Keratinocyte (primary cell): ENCODE results near the gene CEACAM5. TPM values are rescaled to one million over a fixed set of nuclear protein-coding genes. Genes with fewer than 3 reads are reported as not detected.
A peak's percentile ranks its signal among the peaks of the same experiment; 100 is the strongest.

Source experiments
- DNase-seq: peaks from one replicate; pipeline ENCODE4 v3.0.0-alpha.2; 2011; ENCODE audit warnings: low read depth, missing footprints, low spot score
- FAIRE-seq: peaks from 2 replicates; lab custom pipeline; 2011; peaks lifted over from hg19 to GRCh38; lab: Jason Lieb, UNC
- H2AFZ ChIP-seq: 2 replicates; pipeline ENCODE4 v1.6.0; 2012; ENCODE audit warnings: low read length, control low read depth, inconsistent platforms; ENCODE audit not compliant: control insufficient read depth
- H3K27ac ChIP-seq: 2 replicates; pipeline ENCODE4 v1.5.1; 2011; ENCODE audit warnings: low read length; ENCODE audit not compliant: control insufficient read depth, insufficient read depth
- H3K27me3 ChIP-seq: 3 replicates; pipeline ENCODE4 v1.6.0; 2011; ENCODE audit warnings: low read length; ENCODE audit not compliant: control insufficient read depth, insufficient read depth; ENCODE audit errors: extremely low read depth
- H3K36me3 ChIP-seq, 2 experiments: 2 replicates in 1 of 2; 3 replicates in 1 of 2; pipeline ENCODE4 v1.5.1; 2011; ENCODE audit warnings: low read length in 2 of 2, mild to moderate bottlenecking in 1 of 2; ENCODE audit not compliant: control insufficient read depth in 2 of 2, insufficient read depth in 2 of 2; ENCODE audit errors: extremely low read depth in 1 of 2
- H3K4me1 ChIP-seq: 3 replicates; pipeline ENCODE4 v1.5.1; 2011; ENCODE audit warnings: low read length; ENCODE audit not compliant: control insufficient read depth, insufficient read depth; ENCODE audit errors: extremely low read depth
- H3K4me2 ChIP-seq: 3 replicates; pipeline ENCODE4 v1.6.0; 2011; ENCODE audit warnings: low read depth, low read length; ENCODE audit not compliant: control insufficient read depth, insufficient read depth; ENCODE audit errors: extremely low read depth
- H3K4me3 ChIP-seq, 3 experiments: fragments of 200-600 bp in 1 of 3; sonication (generic) in 1 of 3; 2 replicates in 2 of 3; 3 replicates in 1 of 3; pipeline ENCODE4 v1.5.1; 2011 to 2016; ENCODE audit warnings: low read length in 3 of 3, mild to moderate bottlenecking in 3 of 3, control low read depth in 2 of 3, inconsistent platforms in 1 of 3, low read depth in 1 of 3, mixed read lengths in 1 of 3, mixed run types in 1 of 3, moderate library complexity in 1 of 3; ENCODE audit not compliant: control insufficient read depth in 2 of 3, insufficient read depth in 2 of 3; ENCODE audit errors: extremely low read depth in 1 of 3
- H3K79me2 ChIP-seq: 2 replicates; pipeline ENCODE4 v1.6.0; 2012; ENCODE audit warnings: low read length; ENCODE audit not compliant: control insufficient read depth, insufficient read depth
- H3K9ac ChIP-seq: 3 replicates; pipeline ENCODE4 v1.6.0; 2011; ENCODE audit warnings: low read length; ENCODE audit not compliant: control insufficient read depth, insufficient read depth; ENCODE audit errors: extremely low read depth
- H3K9me1 ChIP-seq: 3 replicates; pipeline ENCODE4 v1.6.0; 2011; ENCODE audit warnings: low read length; ENCODE audit not compliant: control insufficient read depth, insufficient read depth; ENCODE audit errors: extremely low read depth
- H3K9me3 ChIP-seq: 2 replicates; pipeline ENCODE4 v1.5.1; 2012; ENCODE audit warnings: low read depth, low read length; ENCODE audit not compliant: control insufficient read depth
- H4K20me1 ChIP-seq: 3 replicates; pipeline ENCODE4 v1.6.0; 2011; ENCODE audit warnings: low read length; ENCODE audit not compliant: control insufficient read depth, insufficient read depth; ENCODE audit errors: extremely low read depth
- EZH2 ChIP-seq: IDR thresholded peaks from one replicate; pipeline ENCODE4 v1.6.1; 2012; ENCODE audit warnings: inconsistent platforms, mild to moderate bottlenecking, low read length, moderate library complexity
- dilution Hi-C: fragments of 300-500 bp; cut with MboI; formaldehyde crosslinking; loops from one replicate; pipeline ENCODE4 v1.7.0; 2020; ENCODE audit warnings: low sequenced_read_pairs; ENCODE audit not compliant: extremely low pct_ligation_motif_present
- polyA plus RNA-seq, 5 experiments: library from polyadenylated mRNA; depleted of rRNA in 3 of 5; stranded (reverse) in 3 of 5; stranded (forward) in 1 of 5; unstranded in 1 of 5; fragments of >200 nt; gene quantifications; 1 replicate in 1 of 5; 2 replicates in 3 of 5; 3 replicates in 1 of 5; pipeline versions ENCODE4 v1.2.1 to v1.2.3, GENCODE V29; 2011 to 2012; ENCODE audit warnings: missing spikeins in 2 of 5, low read depth in 1 of 5, low replicate concordance in 1 of 5
- TF ChIP-seq, protein P1 (sequence below), 3 experiments: IDR thresholded peaks in 1 of 3; conservative IDR thresholded peaks in 1 of 3; optimal IDR thresholded peaks in 1 of 3; 2 replicates in 2 of 3; 3 replicates in 1 of 3; pipeline versions ENCODE3 to v1.5.1; 2011; ENCODE audit warnings: low read length in 3 of 3, mild to moderate bottlenecking in 3 of 3, moderate library complexity in 2 of 3, control low read depth in 1 of 3, inconsistent platforms in 1 of 3; ENCODE audit not compliant: insufficient read depth in 2 of 3; ENCODE audit errors: extremely low read depth in 1 of 3

Gene CEACAM5
- polyA plus RNA-seq, 1 donor (not counting 4 experiments of a cell fraction or from before 2014, with no cell fraction given) = not detected

- no peak overlapping the region for H3K4me2 ChIP-seq
- DNase-seq (no peak), FAIRE-seq (no peak)
- dilution Hi-C loops = no loop called here
- no peak for TF ChIP-seq EZH2
- TF ChIP-seq, protein P1, sequence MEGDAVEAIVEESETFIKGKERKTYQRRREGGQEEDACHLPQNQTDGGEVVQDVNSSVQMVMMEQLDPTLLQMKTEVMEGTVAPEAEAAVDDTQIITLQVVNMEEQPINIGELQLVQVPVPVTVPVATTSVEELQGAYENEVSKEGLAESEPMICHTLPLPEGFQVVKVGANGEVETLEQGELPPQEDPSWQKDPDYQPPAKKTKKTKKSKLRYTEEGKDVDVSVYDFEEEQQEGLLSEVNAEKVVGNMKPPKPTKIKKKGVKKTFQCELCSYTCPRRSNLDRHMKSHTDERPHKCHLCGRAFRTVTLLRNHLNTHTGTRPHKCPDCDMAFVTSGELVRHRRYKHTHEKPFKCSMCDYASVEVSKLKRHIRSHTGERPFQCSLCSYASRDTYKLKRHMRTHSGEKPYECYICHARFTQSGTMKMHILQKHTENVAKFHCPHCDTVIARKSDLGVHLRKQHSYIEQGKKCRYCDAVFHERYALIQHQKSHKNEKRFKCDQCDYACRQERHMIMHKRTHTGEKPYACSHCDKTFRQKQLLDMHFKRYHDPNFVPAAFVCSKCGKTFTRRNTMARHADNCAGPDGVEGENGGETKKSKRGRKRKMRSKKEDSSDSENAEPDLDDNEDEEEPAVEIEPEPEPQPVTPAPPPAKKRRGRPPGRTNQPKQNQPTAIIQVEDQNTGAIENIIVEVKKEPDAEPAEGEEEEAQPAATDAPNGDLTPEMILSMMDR (optimal IDR thresholded peaks at IDR 0.05 in 1 of 3, IDR thresholded peaks at IDR 0.05 in 1 of 3, conservative IDR thresholded peaks at IDR 0.05 in 1 of 3; ENCODE audit: extremely low read depth in 1 of 3, insufficient read depth in 2 of 3, low read length in 3 of 3) = peak in 1 of 3 experiments; percentile 10
- H3K4me3 ChIP-seq = no peak overlapping the region
- no peaks in the 10 kb centered on the region for H3K9me3 ChIP-seq
- H3K9me1 ChIP-seq = no peaks in the 10 kb centered on the region
- H2AFZ ChIP-seq = no peak overlapping the region
- peaks cover 8% of the 10 kb centered on the region for H3K27me3 ChIP-seq
- no peaks in the 10 kb centered on the region for H3K4me1 ChIP-seq
- no peaks in the 10 kb centered on the region for H4K20me1 ChIP-seq
- H3K36me3 ChIP-seq = no peaks in the 10 kb centered on the region
- H3K27ac ChIP-seq = no peak overlapping the region
- H3K79me2 ChIP-seq = no peaks in the 10 kb centered on the region
- H3K9ac ChIP-seq = no peak overlapping the region
Observed at GRCh38 chr19:41689993-41690800, 18.2 kb upstream of the CEACAM5 start.

DNA sequence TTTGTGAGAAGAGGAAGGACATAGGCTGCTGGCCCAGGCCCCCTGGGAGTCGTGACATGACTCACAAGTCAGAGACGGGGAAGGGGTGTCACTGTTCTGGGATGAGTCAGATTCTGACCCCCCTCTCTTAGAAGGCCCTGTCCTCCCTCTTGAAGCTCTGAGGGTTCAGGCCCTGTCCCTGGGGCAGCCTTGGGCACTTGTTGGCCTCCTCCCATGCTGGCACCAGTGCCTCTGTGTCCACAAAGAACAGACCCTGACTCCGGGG, 17.7 kb upstream of the CEACAM5 start:
- no peaks in the 10 kb centered on the region for H4K20me1 ChIP-seq
- no peak overlapping the region for H2AFZ ChIP-seq
- no peak overlapping the region for H3K27ac ChIP-seq
- no peaks in the 10 kb centered on the region for H3K79me2 ChIP-seq
- H3K27me3 ChIP-seq = peaks cover 8% of the 10 kb centered on the region
- no peak overlapping the region for H3K9ac ChIP-seq
- no peaks in the 10 kb centered on the region for H3K4me1 ChIP-seq
- no peak for FAIRE-seq
- H3K9me3 ChIP-seq = no peaks in the 10 kb centered on the region
- dilution Hi-C loops = no loop called here
- TF ChIP-seq EZH2 = no peak
- TF ChIP-seq, protein P1 (optimal IDR thresholded peaks at IDR 0.05 in 1 of 3, IDR thresholded peaks at IDR 0.05 in 1 of 3, conservative IDR thresholded peaks at IDR 0.05 in 1 of 3; ENCODE audit: extremely low read depth in 1 of 3, insufficient read depth in 2 of 3, low read length in 3 of 3) = no peak
- DNase-seq = no peak
- H3K4me2 ChIP-seq = no peak overlapping the region
- H3K4me3 ChIP-seq = no peak overlapping the region
- H3K36me3 ChIP-seq = no peaks in the 10 kb centered on the region
- H3K9me1 ChIP-seq = no peaks in the 10 kb centered on the region
